Measurements from ENCODE around the gene LAMA4.
A peak's percentile ranks its signal among the peaks of the same experiment; 100 is the strongest.

LAMA4 gene, protein sequence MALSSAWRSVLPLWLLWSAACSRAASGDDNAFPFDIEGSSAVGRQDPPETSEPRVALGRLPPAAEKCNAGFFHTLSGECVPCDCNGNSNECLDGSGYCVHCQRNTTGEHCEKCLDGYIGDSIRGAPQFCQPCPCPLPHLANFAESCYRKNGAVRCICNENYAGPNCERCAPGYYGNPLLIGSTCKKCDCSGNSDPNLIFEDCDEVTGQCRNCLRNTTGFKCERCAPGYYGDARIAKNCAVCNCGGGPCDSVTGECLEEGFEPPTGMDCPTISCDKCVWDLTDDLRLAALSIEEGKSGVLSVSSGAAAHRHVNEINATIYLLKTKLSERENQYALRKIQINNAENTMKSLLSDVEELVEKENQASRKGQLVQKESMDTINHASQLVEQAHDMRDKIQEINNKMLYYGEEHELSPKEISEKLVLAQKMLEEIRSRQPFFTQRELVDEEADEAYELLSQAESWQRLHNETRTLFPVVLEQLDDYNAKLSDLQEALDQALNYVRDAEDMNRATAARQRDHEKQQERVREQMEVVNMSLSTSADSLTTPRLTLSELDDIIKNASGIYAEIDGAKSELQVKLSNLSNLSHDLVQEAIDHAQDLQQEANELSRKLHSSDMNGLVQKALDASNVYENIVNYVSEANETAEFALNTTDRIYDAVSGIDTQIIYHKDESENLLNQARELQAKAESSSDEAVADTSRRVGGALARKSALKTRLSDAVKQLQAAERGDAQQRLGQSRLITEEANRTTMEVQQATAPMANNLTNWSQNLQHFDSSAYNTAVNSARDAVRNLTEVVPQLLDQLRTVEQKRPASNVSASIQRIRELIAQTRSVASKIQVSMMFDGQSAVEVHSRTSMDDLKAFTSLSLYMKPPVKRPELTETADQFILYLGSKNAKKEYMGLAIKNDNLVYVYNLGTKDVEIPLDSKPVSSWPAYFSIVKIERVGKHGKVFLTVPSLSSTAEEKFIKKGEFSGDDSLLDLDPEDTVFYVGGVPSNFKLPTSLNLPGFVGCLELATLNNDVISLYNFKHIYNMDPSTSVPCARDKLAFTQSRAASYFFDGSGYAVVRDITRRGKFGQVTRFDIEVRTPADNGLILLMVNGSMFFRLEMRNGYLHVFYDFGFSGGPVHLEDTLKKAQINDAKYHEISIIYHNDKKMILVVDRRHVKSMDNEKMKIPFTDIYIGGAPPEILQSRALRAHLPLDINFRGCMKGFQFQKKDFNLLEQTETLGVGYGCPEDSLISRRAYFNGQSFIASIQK (N-terminal part only)

GRCh38 chr6:112253841-112254816 lies at the start of gene LAMA4:
Gene LAMA4 (minus strand): TSS chr6:112254567. CDS start chr6:112254150, 417 bp downstream.
- peak within 1 kb of the TSS; percentile 97 to 98 for H3K9ac ChIP-seq (ENCODE audit: low read length in 2 of 2)
- H3K4me1 ChIP-seq (ENCODE audit: control insufficient read depth, insufficient read depth, low read length): peaks cover 25% of the 10 kb centered on the region
- H3K27ac ChIP-seq (ENCODE audit: low read length): peak within 1 kb of the TSS; percentile 95
- H3K27me3 ChIP-seq (ENCODE audit: control insufficient read depth in 1 of 2, insufficient read depth in 2 of 2, low read length in 2 of 2): no peaks in the 10 kb centered on the region
- H3K4me3 ChIP-seq (ENCODE audit: low read length in 2 of 2): peak within 1 kb of the TSS; percentile 86 to 99
- H3K9me3 ChIP-seq (ENCODE audit: control insufficient read depth in 2 of 2, low read length in 2 of 2): no peaks in the 10 kb centered on the region
- peaks cover 4% of the 10 kb centered on the region in 2 donors for H3K36me3 ChIP-seq (ENCODE audit: control insufficient read depth in 2 of 2, insufficient read depth in 2 of 2, low read length in 2 of 2)

DNA sequence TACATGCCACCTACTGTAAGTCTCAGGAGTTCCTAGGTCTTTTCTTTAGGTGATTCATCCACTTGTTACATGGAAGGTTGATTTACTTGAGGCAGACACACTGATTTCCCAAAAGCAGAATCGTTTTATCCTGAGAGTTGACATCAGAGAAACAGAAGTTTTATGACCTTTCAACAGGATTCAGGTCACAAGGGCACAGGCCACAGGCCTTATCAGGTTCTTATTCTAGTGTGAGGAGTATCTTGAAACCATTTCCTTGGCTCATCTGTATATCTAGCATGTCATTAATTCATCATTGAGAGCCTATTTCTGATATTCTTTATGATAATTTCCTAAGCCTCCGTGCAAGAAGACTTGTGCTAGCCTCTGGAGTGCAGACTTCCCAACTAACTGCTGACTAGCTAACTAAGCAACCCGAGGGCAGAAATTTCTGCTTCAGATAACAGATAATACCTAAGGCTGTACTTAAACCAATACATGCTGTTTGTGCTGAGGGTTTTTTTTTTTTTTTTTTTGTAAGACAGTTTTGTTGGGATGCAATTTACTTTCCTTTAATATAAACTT lies 47.9 kb upstream of the LAMA4 start:
- H3K4me1 ChIP-seq (ENCODE audit: control insufficient read depth, insufficient read depth, low read length): peaks cover 7% of the 10 kb centered on the region
- H3K27ac ChIP-seq (ENCODE audit: low read length): no peak overlapping the region
- no peak overlapping the region for H3K4me3 ChIP-seq (ENCODE audit: low read length in 2 of 2)
- H3K9ac ChIP-seq (ENCODE audit: low read length in 2 of 2): no peak overlapping the region
- H3K36me3 ChIP-seq (ENCODE audit: control insufficient read depth in 2 of 2, insufficient read depth in 2 of 2, low read length in 2 of 2): no peaks in the 10 kb centered on the region
- H3K27me3 ChIP-seq (ENCODE audit: control insufficient read depth in 1 of 2, insufficient read depth in 2 of 2, low read length in 2 of 2): no peaks in the 10 kb centered on the region
- no peaks in the 10 kb centered on the region for H3K9me3 ChIP-seq (ENCODE audit: control insufficient read depth in 2 of 2, low read length in 2 of 2)

DNA sequence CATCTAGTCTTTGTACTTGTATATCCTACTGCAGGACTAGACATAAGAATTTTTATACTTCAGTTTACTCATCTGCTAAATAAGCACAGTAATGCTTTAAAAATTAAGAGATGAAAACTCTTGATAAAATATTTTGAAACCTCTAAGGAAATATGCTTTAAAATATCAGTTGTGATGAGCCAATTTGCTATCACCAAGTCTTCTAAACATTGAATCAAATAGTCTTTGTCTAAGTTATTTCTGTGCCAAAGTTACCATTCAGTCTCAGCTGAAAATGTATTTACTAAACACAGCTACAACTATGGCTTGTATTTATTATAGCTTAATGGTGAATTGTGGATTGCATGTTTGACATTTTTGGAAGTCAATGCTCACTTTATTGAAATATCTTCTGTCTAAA lies 46.5 kb upstream of the LAMA4 start:
- Histone ChIP-seq H3K36me3 (ENCODE audit: control insufficient read depth in 2 of 2, insufficient read depth in 2 of 2, low read length in 2 of 2) (no peaks in the 10 kb centered on the region), H3K9ac (ENCODE audit: low read length in 2 of 2) (no peak overlapping the region), H3K9me3 (ENCODE audit: control insufficient read depth in 2 of 2, low read length in 2 of 2) (no peaks in the 10 kb centered on the region), H3K4me3 (ENCODE audit: low read length in 2 of 2) (no peak overlapping the region), H3K27me3 (ENCODE audit: control insufficient read depth in 1 of 2, insufficient read depth in 2 of 2, low read length in 2 of 2) (no peaks in the 10 kb centered on the region), H3K27ac (ENCODE audit: low read length) (no peak overlapping the region), H3K4me1 (ENCODE audit: control insufficient read depth, insufficient read depth, low read length) (peaks cover 7% of the 10 kb centered on the region)

DNA sequence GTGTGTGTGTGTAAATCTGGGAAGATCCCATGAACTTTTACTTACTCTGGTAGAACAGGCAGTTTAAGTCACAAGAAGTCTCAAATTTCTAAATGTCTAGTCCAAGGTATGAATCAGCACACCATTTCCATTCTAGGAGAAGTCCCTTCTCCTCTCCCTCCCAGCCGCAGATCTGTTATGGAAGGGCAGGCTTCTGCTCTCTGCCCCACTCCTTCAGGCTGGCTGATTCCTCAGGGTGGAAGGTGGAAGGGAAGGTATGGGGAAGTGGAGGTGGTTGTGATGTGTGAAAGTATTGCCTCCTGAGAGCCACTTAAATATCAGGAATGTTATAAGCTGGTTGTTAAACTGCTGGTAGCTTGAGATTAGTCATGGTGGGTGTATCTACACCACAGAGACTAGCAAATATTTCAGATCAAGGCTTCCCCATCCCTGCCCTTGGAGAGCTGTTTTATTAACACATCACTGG lies 44.5 kb upstream of the LAMA4 start:
- Histone ChIP-seq H3K9ac (ENCODE audit: low read length in 2 of 2) (no peak overlapping the region), H3K4me3 (ENCODE audit: low read length in 2 of 2) (peak overlapping the region in 1 of 2 donors; percentile 4), H3K9me3 (ENCODE audit: control insufficient read depth in 2 of 2, low read length in 2 of 2) (no peaks in the 10 kb centered on the region), H3K27me3 (ENCODE audit: control insufficient read depth in 1 of 2, insufficient read depth in 2 of 2, low read length in 2 of 2) (no peaks in the 10 kb centered on the region), H3K36me3 (ENCODE audit: control insufficient read depth in 2 of 2, insufficient read depth in 2 of 2, low read length in 2 of 2) (no peaks in the 10 kb centered on the region), H3K27ac (ENCODE audit: low read length) (peak overlapping the region; percentile 50), H3K4me1 (ENCODE audit: control insufficient read depth, insufficient read depth, low read length) (peaks cover 7% of the 10 kb centered on the region)

DNA sequence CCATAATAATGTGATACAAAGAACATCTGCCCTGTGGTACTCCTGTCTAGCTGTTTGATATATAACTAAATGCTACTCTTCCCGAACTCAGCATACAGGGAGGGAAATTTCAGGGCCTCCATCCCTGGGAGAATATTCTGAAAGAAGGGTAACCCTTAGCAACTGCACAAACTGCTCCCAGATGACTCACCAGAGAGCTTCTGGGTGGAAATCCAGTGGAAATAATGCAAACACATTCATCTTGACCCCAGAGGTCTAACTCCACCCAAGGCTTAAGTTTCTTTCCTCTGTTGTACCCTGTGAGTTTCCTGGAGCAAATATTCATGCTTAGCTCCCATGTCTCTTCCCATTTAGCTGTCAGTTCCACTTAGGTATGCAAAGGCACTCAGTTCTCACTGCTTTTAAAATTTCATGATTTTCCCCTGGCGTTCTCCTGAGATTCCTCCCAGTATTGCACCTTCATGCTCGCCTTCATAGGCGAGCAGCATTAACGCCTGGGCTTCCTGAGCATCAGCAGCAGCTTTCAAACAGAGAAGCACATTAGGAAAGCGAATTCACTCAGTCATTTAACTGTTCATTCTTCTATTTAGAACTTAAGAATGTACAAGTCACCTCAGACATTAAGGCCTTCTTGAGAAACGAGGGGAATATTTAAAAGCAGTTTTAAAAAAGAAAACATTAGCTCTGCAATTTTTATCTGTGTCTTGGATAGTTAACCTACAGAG lies 43.8 kb upstream of the LAMA4 start:
- no peak overlapping the region for H3K9ac ChIP-seq (ENCODE audit: low read length in 2 of 2)
- no peaks in the 10 kb centered on the region for H3K27me3 ChIP-seq (ENCODE audit: control insufficient read depth in 1 of 2, insufficient read depth in 2 of 2, low read length in 2 of 2)
- H3K27ac ChIP-seq (ENCODE audit: low read length): peak overlapping the region; percentile 50
- no peaks in the 10 kb centered on the region for H3K36me3 ChIP-seq (ENCODE audit: control insufficient read depth in 2 of 2, insufficient read depth in 2 of 2, low read length in 2 of 2)
- no peaks in the 10 kb centered on the region for H3K9me3 ChIP-seq (ENCODE audit: control insufficient read depth in 2 of 2, low read length in 2 of 2)
- peak overlapping the region in 1 of 2 donors; percentile 9 for H3K4me3 ChIP-seq (ENCODE audit: low read length in 2 of 2)
- H3K4me1 ChIP-seq (ENCODE audit: control insufficient read depth, insufficient read depth, low read length): peaks cover 7% of the 10 kb centered on the region

- H3K27me3 ChIP-seq (ENCODE audit: control insufficient read depth in 1 of 2, insufficient read depth in 2 of 2, low read length in 2 of 2): no peaks in the 10 kb centered on the region
- H3K4me1 ChIP-seq (ENCODE audit: control insufficient read depth, insufficient read depth, low read length): peaks cover 7% of the 10 kb centered on the region
- H3K27ac ChIP-seq (ENCODE audit: low read length): no peak overlapping the region
- no peak overlapping the region for H3K4me3 ChIP-seq (ENCODE audit: low read length in 2 of 2)
- H3K9ac ChIP-seq (ENCODE audit: low read length in 2 of 2): no peak overlapping the region
- no peaks in the 10 kb centered on the region for H3K36me3 ChIP-seq (ENCODE audit: control insufficient read depth in 2 of 2, insufficient read depth in 2 of 2, low read length in 2 of 2)
- H3K9me3 ChIP-seq (ENCODE audit: control insufficient read depth in 2 of 2, low read length in 2 of 2): no peaks in the 10 kb centered on the region
These were observed 42.3 kb upstream of the LAMA4 start for GRCh38 chr6:112296694-112297093.

- H3K9me3 ChIP-seq (ENCODE audit: control insufficient read depth in 2 of 2, low read length in 2 of 2): no peaks in the 10 kb centered on the region
- H3K27ac ChIP-seq (ENCODE audit: low read length): no peak overlapping the region
- H3K27me3 ChIP-seq (ENCODE audit: control insufficient read depth in 1 of 2, insufficient read depth in 2 of 2, low read length in 2 of 2): no peaks in the 10 kb centered on the region
- H3K36me3 ChIP-seq (ENCODE audit: control insufficient read depth in 2 of 2, insufficient read depth in 2 of 2, low read length in 2 of 2): no peaks in the 10 kb centered on the region
- no peak overlapping the region for H3K9ac ChIP-seq (ENCODE audit: low read length in 2 of 2)
- no peak overlapping the region for H3K4me3 ChIP-seq (ENCODE audit: low read length in 2 of 2)
- H3K4me1 ChIP-seq (ENCODE audit: control insufficient read depth, insufficient read depth, low read length): peaks cover 7% of the 10 kb centered on the region
These were observed 41.8 kb upstream of the LAMA4 start for GRCh38 chr6:112296122-112296521.

- Histone ChIP-seq H3K9me3 (ENCODE audit: control insufficient read depth in 2 of 2, low read length in 2 of 2) (no peaks in the 10 kb centered on the region), H3K36me3 (ENCODE audit: control insufficient read depth in 2 of 2, insufficient read depth in 2 of 2, low read length in 2 of 2) (no peaks in the 10 kb centered on the region), H3K27ac (ENCODE audit: low read length) (no peak overlapping the region), H3K4me3 (ENCODE audit: low read length in 2 of 2) (no peak overlapping the region), H3K4me1 (ENCODE audit: control insufficient read depth, insufficient read depth, low read length) (peaks cover 21% of the 10 kb centered on the region), H3K9ac (ENCODE audit: low read length in 2 of 2) (no peak overlapping the region), H3K27me3 (ENCODE audit: control insufficient read depth in 1 of 2, insufficient read depth in 2 of 2, low read length in 2 of 2) (no peaks in the 10 kb centered on the region)
These were observed 36.9 kb upstream of the LAMA4 start for GRCh38 chr6:112291161-112291762.
